ENCODE data around the gene LTO1.
A peak's percentile ranks its signal among the peaks of the same experiment; 100 is the strongest.

LTO1 gene, protein sequence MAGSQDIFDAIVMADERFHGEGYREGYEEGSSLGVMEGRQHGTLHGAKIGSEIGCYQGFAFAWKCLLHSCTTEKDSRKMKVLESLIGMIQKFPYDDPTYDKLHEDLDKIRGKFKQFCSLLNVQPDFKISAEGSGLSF

DNA sequence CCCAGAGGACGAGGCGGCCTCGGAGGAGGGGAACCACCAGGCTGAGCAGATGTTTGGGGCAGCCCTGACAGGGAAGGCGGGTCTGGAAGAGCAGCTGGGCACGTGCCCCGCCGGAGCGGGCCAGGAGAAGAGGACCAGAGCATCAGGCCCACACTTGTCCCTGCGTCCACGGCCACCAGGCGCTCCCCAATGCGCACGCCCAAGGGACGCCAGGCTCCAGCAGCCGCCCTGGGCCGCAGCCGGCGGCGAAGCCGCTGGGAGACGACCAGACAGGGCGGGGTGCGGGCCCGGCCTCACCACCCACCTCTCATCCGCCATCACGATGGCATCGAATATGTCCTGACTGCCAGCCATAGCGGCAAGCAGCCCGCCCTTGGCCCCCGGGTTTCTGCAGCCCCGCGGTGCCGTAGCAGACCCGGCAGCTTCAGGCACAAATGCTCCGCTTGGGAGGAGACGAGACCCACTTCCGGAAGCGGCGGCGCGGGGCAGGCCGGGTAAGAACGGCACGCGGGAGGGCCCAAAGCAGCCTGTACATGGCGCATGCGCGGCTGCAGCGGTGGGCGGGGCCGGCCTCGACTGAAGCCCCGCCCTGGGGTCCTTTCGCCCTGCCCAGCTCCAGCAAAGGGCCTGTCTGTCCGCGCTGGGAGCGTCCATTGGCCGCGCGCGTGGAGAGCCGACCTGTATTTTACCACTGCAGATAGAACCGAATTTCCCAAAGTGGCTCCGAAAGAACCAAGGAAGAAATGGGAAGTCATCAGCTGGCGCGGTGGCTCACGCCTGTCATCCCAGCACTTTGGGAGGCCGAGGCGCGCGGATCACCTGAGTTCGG lies at the start of gene LTO1:
LTO1 (minus strand) TSS at position 468 of the 829 bp plus-strand sequence; CDS start at position 354, 114 bp downstream.
- peak; percentile 99 for DNase-seq (ENCODE audit: low spot score)

DNA sequence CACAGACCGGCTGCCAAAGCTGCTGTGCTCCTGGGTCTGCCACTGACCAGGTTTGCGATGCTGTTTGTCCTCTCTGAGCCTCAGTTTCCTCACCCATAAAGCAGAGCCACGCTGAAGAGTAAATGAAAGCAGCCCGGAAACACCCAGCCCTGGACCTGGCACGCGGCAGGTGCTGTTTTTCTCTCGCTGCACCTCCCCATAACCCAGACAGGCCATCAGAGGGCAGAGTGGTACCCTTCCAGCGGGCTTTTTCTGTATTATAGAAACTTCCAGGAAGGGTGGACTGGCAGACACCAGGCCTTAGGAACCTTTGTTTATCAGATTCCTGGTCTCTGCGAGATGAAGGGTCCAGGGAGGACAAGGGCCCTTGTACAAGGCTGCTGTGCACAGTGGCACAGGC lies 46.6 kb upstream of the LTO1 start:
- DNase-seq (ENCODE audit: low spot score), result no peak

DNA sequence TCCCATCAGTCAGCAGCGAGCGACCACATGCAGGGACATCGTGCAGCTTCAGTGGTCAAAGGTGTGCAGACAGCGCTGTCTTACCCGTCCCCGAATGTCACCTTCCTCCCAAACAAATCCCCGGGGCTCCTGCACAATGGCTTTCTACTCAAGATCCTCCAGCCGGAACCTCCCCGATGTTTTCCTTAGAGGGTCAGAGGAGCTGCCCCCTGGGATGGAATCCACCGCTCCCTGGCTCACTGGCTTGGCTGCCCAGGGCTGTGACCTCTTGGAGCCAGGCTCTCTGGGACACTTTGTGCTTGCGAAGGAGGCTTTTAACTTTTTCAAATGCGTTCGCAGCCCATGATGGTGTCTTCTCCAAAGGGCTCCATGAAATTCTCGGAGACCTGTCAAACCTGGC lies 46.0 kb upstream of the LTO1 start:
- DNase-seq (ENCODE audit: low spot score), result no peak

DNA sequence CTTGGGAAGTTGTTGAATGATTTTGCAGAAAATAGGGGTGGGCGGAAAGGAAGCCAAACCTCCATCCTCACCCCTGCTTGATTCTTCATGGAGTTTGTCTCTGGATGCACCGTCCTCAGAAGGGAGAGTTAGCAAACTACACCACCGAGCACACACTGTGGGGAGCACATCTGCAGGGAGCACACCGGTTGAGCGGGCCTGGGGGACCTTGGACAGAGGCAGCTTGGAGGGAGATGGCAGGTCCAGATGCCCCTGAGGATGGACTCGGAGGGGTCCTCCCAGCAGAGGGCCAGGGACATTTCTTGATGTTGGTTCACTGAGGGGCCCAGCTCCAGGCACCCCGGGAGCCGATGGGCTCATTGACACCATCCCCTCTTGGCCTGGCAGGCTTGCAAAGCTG lies 43.8 kb upstream of the LTO1 start:
- DNase-seq (ENCODE audit: low spot score), result no peak

DNA sequence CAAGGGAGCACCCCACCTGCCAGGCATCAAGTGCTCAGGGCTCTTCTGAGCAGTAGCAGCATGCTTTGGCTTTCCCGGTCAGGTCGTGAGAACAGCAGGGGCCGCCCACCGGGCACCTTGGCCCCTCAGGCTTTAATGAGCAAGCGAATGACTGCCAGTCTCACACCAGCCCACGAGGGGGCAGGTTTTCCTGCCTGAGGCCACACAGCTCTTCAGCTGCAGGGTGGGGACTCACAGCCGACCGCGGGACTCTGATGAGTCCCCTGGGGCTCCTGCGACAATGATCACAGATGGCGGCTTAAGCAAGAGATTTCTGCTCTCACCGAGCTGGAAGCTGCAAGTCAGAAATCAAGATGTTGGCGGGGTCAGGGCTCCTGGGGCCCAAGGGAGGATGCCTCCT lies 43.0 kb upstream of the LTO1 start:
- DNase-seq (ENCODE audit: low spot score), result peak; percentile 56

DNA sequence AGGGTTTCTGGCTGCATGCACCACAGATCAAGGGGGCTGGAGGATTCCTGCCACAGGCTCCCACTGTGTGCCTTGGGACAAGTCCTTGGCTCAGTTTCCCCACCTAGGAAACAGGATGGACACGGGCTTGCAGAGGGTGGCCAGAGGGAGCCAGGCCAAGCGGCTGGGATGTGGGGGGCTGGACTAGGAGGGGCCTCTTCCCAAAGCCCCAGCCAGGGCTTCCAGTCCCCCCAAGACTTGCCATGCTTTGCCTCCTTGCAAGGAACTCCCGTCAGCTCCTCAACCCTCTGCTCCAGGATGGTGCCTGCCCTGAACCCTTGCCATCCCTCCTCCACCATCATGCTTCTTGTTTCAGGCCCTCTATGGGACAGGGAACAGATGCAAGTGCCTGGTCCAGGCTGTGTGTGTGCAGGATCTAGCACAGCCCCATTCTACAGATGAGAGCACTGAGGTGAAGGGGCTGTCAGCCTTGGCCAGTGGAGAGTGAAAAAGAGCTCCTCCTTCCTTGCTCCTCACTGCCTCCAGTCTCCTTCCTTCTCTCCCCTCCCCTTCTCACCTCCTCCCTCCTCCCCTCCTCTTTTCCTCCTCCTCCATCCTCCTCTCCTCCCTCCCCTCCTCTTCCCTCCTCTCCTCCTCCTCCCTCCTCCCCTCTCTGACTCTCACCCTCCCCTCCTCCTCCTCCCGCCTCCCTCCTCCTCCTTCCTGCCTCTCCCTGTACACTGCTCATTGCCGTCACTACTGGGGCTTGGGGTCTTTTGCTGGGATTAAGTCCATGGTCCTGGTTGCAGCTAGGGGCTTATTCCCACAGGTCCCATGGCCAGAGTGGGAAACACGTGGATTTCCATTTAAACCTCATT lies 42.0 kb upstream of the LTO1 start:
- no peak for DNase-seq (ENCODE audit: low spot score)

DNA sequence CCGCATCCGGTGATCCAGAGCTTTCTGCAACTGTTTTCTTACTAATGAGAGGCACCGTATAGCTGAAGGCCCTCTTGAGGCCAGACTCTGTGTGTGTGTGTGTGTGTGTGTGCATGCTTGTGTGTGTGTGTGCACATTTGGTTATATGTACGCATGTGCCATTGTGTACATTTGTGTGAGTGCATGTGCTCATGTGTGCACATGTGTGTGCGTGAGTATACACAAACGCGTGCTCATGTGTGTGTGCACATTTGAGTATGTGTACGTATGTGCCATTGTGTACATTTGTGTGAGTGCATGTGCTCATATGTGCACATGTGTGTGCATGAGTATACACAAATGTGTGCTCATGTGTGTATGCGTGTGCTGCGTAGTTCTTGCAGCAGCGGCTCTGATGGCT lies 40.9 kb upstream of the LTO1 start:
- no peak for DNase-seq (ENCODE audit: low spot score)

DNA sequence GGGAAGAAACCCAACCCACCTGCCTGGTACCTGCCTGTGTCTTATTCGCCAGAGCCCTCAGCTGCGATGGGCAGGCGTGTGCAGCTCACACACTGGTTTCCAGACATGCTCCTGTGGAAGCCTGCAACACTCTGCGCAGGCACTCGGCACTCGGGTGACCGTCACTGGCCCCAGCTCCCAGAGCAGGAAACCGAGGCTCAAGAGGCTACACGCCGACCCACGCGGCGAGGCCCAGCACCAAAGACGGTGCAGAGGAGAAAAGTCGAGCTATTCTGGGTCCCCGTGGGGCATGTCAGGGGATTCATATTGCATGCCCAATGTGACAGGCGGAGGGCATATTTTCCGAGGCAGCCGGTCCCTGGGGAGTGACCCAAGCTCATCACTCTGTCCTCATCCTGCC lies 40.3 kb upstream of the LTO1 start:
- no peak for DNase-seq (ENCODE audit: low spot score)

DNA sequence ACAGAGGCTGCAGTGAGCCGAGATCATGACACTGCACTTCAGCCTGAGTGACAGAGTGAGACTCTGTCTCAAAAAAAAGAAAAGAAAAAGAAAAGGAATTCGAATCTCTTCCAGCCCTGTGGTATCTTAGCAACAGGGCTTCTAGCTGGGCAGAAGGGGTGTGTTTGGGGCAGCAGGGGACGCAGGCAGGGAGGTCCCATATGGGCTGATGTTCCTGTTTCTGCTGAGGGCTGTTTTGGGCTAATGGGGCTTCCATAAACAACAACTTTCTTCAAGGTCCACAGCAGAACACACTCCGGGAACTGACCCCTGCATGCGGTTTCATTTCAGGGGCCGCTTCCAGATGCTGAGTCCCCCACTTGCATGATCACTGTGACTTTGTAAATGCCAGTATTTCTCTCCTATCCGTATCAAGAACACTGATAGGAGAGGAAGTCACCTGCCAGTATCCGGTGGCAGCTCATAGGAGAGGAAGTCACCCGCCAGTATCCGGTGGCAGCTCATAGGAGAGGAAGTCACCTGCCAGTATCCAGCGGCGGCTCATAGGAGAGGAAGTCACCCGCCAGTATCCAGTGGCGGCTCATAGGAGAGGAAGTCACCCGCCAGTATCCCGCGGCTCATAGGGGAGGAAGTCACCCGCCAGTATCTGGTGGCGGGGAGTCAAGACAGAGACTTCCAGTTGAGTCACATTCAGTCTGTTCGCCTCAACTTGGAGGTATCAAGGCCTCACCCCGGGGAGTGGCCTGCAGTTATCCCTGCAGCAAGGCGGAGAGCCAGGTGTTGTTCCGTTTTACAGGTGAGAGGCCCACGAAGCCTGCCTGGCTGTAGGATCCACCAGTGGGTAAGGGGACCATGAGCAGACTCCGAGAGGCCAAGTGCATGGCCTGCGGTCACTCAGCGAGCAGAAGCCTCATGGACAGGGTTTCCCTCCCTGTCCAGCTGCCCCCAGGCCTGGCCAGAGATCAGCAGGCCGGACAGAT lies 37.0 kb upstream of the LTO1 start:
- DNase-seq (ENCODE audit: low spot score), result no peak

DNA sequence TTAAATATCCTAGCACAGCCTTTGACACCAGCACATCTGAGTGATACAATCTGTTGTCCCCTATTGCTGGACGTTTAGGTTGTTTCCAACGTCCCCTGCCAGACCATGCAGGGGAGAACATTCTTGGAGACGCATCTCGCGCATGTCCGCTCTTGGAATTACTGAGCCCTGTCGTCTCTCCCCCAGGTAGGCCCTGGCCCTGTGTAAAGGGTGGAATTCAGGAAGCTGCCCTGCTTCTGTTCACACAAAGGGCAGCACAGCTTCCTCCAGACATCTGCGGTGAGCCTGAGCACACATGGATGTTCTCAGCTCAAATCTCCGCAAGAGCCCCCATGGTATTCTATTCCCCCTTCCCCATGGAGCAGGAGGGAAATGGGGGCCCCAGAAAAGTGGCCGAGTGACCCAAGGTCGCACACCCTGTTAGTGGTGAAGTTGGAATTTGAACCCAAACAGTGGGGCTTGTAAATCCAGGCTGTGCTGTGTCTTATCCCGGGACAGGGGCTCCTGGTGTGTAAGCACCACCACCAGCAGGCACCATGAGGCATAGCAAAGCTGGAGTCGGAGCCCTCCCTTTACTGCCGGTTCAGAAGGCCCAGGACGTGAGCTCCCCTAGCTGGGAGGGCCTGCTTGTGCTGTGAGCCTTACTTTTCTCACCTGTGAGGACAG lies 33.7 kb upstream of the LTO1 start:
- no peak for DNase-seq (ENCODE audit: low spot score)

DNA sequence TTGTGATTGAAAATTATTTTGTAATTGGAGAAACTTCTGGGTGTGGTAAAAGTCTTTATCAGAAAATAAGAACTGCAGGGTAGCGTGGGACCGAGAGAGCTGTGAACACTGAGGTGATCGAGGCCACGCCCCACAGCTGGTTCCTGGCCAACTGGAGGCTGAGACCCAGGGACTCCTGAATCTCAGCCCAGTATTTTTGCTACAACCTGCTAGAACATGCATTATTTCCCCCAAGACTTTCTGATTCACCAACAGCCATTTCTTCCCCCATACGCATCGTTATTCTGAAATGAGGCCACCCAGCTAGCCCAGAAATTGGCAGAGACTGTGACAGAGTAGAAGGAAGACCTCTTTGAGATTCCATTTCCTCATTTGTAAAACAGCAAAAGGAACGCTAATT lies 32.0 kb upstream of the LTO1 start:
- no peak for DNase-seq (ENCODE audit: low spot score)

DNA sequence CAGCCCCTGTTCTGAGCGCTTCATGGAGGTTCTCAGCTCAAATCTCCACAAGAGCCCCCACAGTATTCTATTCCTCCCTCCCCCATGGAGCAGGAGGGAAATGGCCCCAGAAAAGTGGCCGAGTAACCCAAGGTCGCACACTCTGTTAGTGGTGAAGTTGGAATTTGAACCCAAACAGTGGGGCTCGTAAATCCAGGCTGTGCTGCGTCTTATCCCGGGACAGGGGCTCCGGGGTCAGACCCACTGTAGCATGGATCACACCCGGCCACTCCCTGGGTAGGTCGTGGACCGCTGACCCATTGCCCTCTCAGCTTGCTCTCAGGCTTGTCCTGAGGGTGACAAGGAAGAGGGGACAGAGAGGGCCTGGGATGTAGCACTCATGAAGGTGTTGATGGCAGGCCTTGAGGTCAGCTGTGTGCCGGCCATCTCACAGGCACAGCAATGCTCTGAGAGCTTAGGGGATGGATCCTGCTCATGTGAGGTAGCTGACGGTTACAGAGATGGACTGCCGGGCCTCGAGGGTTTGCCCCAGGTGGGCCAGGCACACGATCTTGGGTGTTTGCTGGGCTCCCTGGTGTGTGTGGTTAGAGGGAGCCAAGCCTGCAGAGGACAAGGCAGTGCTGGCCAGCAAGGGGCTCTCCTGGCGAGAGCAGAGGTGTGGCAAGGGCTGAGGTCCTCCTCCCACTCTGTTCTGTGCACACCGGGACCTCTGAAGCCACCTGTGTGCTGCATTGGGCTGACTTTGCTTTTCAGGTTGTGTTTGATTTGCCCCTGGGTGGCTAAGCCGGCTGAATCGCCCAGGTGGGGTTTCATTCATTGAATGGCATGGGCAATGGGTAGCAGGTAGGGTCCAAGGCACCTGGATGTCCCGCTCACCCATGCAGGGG lies 31.0 kb upstream of the LTO1 start:
- DNase-seq (ENCODE audit: low spot score), result no peak

DNA sequence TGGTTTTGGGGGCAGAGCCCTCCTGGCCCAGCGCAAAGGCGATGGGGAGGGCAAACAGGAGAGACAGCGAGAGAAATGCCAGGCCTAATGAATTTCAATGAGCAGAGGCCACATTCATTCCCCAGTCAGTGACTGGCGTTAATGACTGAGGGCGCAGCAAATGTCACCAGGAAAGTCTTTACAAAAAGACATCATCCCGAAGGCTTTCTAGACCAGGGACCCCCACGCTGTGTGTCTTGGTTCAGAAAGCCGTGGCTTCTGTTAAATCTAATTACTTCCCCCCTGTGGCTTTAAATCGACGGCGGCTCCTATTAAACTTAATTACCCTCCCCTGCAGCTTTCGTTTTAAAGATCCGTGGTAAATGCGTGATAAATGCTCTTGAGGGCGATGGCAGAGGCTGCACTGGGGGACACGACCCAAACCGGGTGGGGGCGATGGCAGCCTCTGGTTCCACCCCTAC lies 30.2 kb upstream of the LTO1 start:
- DNase-seq (ENCODE audit: low spot score), result no peak

DNA sequence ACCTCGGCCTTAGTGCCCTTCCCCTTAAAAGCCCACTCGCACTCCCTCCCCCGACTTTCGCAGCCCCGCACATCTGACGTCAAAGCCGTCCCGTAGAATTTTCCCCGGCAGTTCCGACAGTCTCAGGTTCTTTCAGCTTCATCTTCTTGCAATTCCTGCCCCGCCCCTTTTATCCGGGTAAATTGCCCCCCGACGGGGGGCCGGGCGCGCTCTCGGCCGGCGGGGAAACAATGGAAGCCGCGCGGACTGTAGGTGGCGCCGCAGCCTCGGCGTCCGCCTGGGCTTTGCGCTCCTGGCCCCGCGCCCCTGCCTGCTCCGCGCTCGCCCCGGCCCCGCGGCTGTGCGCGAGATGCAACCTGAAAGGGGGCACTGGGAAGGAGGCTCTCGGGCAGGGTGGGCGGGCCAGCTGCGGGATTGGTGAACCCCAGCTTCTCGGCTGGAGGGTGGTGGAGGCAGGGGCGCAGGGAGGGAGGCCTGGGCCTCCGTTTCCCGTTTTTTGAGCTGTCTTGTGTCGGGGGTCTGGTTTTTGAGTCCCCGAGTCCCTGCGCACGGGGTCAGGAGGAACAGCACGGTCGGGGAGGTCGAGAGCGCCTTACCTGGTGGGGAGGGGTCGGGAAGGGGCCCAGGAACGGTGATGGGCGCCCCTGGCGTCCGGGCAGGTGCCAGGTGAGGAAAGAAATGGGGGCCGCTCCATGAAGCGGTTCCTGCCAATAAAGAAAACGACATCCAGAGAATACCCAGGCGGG lies 29.5 kb upstream of the LTO1 start:
- DNase-seq (ENCODE audit: low spot score), result peak; percentile 57

DNA sequence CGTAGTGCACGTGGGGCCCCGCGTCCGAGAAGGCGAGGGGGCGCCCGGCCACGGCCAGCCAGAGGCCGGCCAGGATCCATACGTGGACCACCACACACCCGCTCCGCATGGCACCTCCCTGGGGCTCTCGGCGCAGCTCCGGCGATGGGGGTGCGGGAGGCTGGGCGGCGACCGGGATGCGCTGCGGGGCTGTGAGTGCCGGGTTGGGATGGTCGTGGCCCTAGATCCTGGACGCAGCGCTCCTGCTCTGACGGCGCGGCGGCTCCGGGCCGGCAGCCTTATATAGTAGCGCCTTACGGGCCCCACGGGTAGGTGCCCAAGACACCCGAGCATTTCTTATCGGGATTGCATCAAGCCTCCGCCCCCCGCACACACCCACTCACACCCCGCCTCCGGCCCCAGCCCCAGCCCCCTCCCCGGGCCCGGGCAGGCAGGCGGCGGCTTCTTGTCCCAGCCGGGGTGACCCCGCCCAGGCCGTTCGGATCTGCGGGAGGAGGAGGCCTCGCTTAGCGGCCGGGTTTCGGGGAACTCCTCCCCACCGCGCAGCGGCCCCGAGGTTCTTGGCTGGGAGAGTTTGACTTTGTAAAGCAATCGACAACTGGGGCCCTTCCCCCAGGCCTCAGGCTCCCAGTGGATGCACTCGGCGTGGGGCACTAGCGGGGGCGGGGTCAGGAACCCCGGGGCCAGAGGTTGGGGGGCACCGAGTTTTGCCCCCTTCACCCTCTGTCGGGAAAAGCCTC lies 28.8 kb upstream of the LTO1 start, which contains the start of gene FGF19:
FGF19 (minus strand) TSS at position 255 of the 740 bp plus-strand sequence; CDS start at position 109, 146 bp downstream.
- peak; percentile 9 for DNase-seq (ENCODE audit: low spot score)

DNA sequence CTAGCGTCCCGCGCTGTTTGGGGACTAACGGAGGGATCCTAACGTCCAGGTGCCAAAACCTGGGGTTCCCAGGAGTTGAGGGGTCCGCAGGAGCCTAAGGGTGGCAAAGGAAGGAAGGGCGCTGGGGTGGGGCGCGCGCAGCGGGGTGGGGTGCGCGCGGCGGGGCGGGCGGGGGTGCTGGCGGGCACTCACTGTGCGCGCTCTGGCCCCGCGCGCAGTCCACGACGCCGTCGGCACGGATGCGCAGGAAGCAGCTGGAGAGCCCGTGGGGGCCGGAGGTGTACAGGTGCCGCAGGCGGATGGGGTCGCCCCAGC lies 28.3 kb upstream of the LTO1 start:
- DNase-seq (ENCODE audit: low spot score), result peak; percentile 7

DNA sequence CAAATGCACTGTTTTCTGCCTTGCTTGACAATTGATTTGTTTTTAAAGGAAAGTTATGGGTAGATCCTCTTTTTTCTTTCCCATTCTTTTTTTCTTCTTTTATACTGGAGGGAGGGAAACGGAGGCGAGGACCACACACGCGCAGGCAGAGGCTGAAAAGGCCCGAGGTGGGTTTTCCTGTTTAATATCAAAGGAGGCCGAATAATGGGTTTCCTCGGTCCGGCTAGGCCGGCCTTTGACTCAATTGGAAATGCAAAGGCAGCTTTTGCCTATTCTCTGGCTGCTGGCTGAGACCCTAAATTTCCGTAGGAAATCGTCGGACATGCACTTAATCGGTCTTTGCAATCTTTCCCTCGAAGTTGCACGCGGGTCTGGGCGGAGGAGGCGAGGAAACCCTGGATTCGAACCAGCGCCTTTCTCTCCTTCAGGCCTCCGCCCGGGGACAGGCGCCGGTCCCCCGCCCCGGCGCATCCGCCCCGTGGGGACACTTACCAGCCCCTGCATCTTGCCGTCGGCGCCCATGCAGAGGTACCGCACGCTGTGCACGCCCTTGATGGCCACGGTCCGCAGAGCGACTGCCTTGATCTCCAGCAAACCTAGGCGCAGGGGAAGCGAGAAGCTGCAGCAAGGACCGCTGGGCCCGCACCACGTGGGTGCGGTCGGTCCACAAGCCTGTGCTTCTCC lies 27.8 kb upstream of the LTO1 start:
- DNase-seq (ENCODE audit: low spot score), result no peak

DNA sequence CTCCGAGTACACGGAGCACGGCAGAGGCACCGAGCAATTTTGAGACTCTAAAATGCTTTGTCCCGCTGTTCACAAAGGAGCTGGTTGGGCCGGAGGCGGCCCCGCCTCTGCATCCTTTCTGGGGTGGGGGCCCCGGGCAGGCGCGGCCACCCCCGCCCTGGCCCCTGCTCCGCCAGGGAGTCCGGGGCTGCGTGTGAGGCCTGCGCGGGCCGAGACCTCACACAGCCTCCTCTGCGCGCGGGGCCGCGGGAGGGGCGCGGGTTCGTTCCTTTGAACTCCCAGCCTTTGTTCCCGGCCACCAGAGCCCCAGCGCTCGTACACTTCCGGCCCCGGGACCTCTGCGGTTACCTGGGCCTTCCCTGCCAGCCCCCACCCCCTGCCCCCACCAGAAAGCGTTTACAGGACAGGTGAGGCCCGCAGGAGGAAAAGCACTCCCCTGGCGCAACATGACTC lies 27.1 kb upstream of the LTO1 start:
- DNase-seq (ENCODE audit: low spot score), result no peak

Measured in GM03348 (cell line).